Measurements from ENCODE around the gene INAFM1. TPM values are rescaled to one million over a fixed set of nuclear protein-coding genes. Genes with fewer than 3 reads are reported as not detected.

Gene INAFM1
- total RNA-seq, 1 donor from 2014 or later, result 18.9 TPM

GRCh38 chr19:47228168-47228936, 46.3 kb upstream of the INAFM1 start:
- Histone ChIP-seq H3K9me3 (no peaks in the 10 kb centered on the region), H3K27me3 (no peaks in the 10 kb centered on the region), H3K4me1 (peaks cover 61% of the 10 kb centered on the region), H3K4me3 (peak overlapping the region; percentile 57 to 95), H3K27ac (peak overlapping the region; percentile 100), H3K36me3 (no peaks in the 10 kb centered on the region)
- no peak for DNase-seq (ENCODE audit: extremely low spot score in 2 of 2)
- intact Hi-C loops (cut with DNase I), result no loop called here
- TF ChIP-seq POLR2AphosphoS5 (IDR thresholded peaks at IDR 0.05; ENCODE audit: insufficient read depth in 1 of 2, low read depth in 1 of 2), result peak in 1 of 2 donors; percentile 12
- no peak for TF ChIP-seq POLR2A (IDR thresholded peaks at IDR 0.05)

DNA sequence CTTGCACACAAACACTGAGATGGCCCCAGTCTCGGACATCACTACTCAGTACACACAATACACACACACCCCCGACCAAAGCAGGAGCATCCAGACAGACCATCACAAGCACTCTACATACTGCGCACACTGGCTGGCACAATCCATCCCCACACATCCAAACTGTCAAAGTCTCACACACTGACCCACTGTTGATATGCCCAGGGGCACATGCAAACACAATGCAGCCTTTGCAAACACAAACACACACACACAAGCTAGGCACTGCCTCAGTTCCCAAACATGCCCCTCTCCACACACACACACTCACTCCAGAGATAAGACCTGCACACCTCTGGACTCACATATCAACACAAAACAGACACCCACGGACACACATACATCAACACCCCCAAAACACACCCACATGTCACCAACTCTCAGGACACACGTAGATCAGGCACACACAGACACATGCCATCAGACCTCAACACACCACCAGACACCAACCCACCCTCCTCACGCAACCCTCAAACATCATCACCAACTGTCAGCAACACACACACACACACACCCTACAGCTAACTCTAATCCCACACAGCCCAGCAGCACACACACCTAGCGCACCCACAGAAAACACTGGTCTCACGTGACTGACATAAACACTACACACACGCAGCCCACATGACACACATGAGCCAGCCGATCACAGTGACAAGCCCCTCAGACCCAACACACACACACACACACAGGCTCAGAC, 45.6 kb upstream of the INAFM1 start:
- Histone ChIP-seq H3K4me3 (peak overlapping the region; percentile 85 to 95), H3K27me3 (no peaks in the 10 kb centered on the region), H3K36me3 (no peaks in the 10 kb centered on the region), H3K4me1 (peaks cover 61% of the 10 kb centered on the region), H3K9me3 (no peaks in the 10 kb centered on the region), H3K27ac (peak overlapping the region; percentile 100)
- intact Hi-C loops (cut with DNase I), result no loop called here
- TF ChIP-seq POLR2AphosphoS5 (IDR thresholded peaks at IDR 0.05; ENCODE audit: insufficient read depth in 1 of 2, low read depth in 1 of 2) (no peak), POLR2A (IDR thresholded peaks at IDR 0.05) (no peak)
- TF ChIP-seq, protein P1, sequence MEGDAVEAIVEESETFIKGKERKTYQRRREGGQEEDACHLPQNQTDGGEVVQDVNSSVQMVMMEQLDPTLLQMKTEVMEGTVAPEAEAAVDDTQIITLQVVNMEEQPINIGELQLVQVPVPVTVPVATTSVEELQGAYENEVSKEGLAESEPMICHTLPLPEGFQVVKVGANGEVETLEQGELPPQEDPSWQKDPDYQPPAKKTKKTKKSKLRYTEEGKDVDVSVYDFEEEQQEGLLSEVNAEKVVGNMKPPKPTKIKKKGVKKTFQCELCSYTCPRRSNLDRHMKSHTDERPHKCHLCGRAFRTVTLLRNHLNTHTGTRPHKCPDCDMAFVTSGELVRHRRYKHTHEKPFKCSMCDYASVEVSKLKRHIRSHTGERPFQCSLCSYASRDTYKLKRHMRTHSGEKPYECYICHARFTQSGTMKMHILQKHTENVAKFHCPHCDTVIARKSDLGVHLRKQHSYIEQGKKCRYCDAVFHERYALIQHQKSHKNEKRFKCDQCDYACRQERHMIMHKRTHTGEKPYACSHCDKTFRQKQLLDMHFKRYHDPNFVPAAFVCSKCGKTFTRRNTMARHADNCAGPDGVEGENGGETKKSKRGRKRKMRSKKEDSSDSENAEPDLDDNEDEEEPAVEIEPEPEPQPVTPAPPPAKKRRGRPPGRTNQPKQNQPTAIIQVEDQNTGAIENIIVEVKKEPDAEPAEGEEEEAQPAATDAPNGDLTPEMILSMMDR (IDR thresholded peaks at IDR 0.05), result no peak
- no peak for DNase-seq (ENCODE audit: extremely low spot score in 2 of 2)

GRCh38 chr19:47229676-47230053, 45.0 kb upstream of the INAFM1 start:
- H3K27ac ChIP-seq, result peak overlapping the region; percentile 100
- intact Hi-C loops (cut with DNase I), result no loop called here
- H3K27me3 ChIP-seq, result no peaks in the 10 kb centered on the region
- no peak for TF ChIP-seq POLR2AphosphoS5 (IDR thresholded peaks at IDR 0.05; ENCODE audit: insufficient read depth in 1 of 2, low read depth in 1 of 2)
- TF ChIP-seq POLR2A (IDR thresholded peaks at IDR 0.05), result no peak
- TF ChIP-seq, protein P1 (IDR thresholded peaks at IDR 0.05), result no peak
- H3K4me3 ChIP-seq, result peak overlapping the region; percentile 85 to 95
- no peak for DNase-seq (ENCODE audit: extremely low spot score in 2 of 2)
- no peaks in the 10 kb centered on the region for H3K9me3 ChIP-seq
- H3K36me3 ChIP-seq, result no peaks in the 10 kb centered on the region
- H3K4me1 ChIP-seq, result peaks cover 61% of the 10 kb centered on the region

DNA sequence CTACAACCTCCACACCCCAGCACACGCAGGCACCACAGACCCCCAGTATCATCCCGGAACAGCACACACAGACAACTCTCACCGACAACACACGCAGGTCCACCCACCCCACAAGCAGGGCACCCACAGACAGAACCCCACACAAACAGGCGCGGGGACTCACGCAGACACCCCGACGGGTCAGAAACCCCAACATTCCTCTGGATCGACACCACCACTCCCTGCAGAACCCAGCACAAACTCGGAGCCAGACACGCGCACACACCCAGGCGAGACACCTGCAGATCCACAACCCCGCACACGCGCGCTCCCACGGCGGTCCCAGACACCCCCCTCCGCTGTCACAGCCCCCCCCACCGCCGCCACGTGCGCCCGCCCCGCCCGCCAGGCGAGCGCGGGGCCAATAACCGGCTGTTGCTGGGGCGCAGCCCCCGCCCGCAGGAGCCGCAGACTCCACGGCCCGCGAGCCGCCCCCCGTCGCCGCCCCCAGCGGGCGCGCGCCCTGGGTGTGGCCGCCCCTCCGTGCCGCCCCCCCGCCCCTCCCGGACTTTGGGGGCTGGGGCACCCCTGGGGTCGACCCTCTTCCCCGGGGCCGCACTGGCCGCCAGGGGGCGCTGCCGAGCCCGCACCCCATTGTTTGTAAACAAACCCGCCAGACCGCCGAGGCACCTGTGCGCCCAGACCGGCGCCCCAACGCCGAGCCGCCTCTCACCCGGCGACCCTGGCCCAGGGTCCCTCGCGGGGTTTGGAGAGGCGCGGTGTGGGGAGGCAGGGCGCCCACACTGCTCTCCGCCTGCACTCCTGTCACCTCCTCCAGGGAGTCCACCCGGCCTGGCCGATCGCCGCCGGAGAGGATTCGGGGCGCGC, 44.4 kb upstream of the INAFM1 start:
- Histone ChIP-seq H3K27ac (peak overlapping the region; percentile 100), H3K27me3 (no peaks in the 10 kb centered on the region), H3K4me1 (peaks cover 58% of the 10 kb centered on the region), H3K9me3 (no peaks in the 10 kb centered on the region), H3K4me3 (peak overlapping the region; percentile 85 to 95), H3K36me3 (no peaks in the 10 kb centered on the region)
- DNase-seq (ENCODE audit: extremely low spot score in 2 of 2), result no peak
- intact Hi-C loops (cut with DNase I), result no loop called here
- TF ChIP-seq, protein P1 (IDR thresholded peaks at IDR 0.05), result peak; percentile 57 to 81 (median 69)
- TF ChIP-seq POLR2AphosphoS5 (IDR thresholded peaks at IDR 0.05; ENCODE audit: insufficient read depth in 1 of 2, low read depth in 1 of 2), result no peak

DNA sequence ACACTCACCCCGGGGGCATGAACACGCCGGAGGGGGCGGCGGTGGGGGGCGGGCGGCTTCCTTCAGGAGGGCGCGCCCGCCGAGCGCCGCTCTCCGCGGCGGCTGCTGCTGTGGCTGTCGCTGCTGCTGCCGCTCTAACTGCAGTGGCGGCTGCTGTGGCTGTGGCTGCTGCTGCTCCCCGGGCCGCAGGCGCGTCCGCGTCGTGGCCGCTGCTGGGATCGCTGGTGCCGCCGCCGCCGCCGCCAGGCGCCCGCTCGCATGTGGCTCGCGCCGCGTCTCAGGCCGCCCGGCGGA, 43.8 kb upstream of the INAFM1 start, which contains the start of gene BBC3:
Gene BBC3, minus strand, starts transcription at position 279 of the 294 bp plus-strand sequence. CDS start 2,768 bp downstream, outside the sequence.
- intact Hi-C loops (cut with DNase I), result no loop called here
- Histone ChIP-seq H3K4me1 (peaks cover 53% of the 10 kb centered on the region), H3K4me3 (peak within 1 kb of the TSS; percentile 85 to 95), H3K27me3 (no peaks in the 10 kb centered on the region), H3K27ac (peak within 1 kb of the TSS; percentile 100), H3K36me3 (no peaks in the 10 kb centered on the region), H3K9me3 (no peaks in the 10 kb centered on the region)
- DNase-seq (ENCODE audit: extremely low spot score in 2 of 2), result no peak
- no peak for TF ChIP-seq POLR2AphosphoS5 (IDR thresholded peaks at IDR 0.05; ENCODE audit: insufficient read depth in 1 of 2, low read depth in 1 of 2)
- TF ChIP-seq POLR2A (IDR thresholded peaks at IDR 0.05), result peak in 1 of 2 donors; percentile 78

All from vagina (tissue), 2 donors.